Measurements from ENCODE around the gene G6PC1.
"Not testable (repeated sequence)": the region's sequence is repeated elsewhere in the genome, so short reads cannot be mapped to it uniquely, and the experiment has no call there.

G6PC1 gene

GRCh38 chr17:42866216-42866615 is 34.4 kb upstream of the G6PC1 start:
- no peak overlapping the region for H3K14ac ChIP-seq (ENCODE audit: low read length)

GRCh38 chr17:42866631-42867575 is 33.7 kb upstream of the G6PC1 start:
- Histone ChIP-seq H3K79me1 (ENCODE audit: low read length) (no peaks in the 10 kb centered on the region), H3K27me3 (ENCODE audit: insufficient read depth, low read length) (no peaks in the 10 kb centered on the region), H2BK120ac (ENCODE audit: insufficient read depth, low read length, poor library complexity) (no peak overlapping the region), H3K23ac (ENCODE audit: low read length) (no peak overlapping the region), H3K4me2 (ENCODE audit: low read length) (no peak overlapping the region), H4K12ac (ENCODE audit: low read depth, low read length) (no peak overlapping the region), H3K79me2 (ENCODE audit: control insufficient read depth, insufficient read depth, low read length, poor library complexity) (no peaks in the 10 kb centered on the region), H2BK5ac (ENCODE audit: low read depth, low read length, poor library complexity) (no peak overlapping the region), H3K4me1 (ENCODE audit: control insufficient read depth in 1 of 2, insufficient read depth in 2 of 2, low read length in 2 of 2) (no peaks in the 10 kb centered on the region), H3K14ac (ENCODE audit: low read length) (no peak overlapping the region), H3K27ac (ENCODE audit: low read depth, low read length) (no peak overlapping the region), H3K4ac (ENCODE audit: low read depth, low read length) (no peak overlapping the region), H3K18ac (ENCODE audit: low read length) (no peak overlapping the region), H3K9ac (ENCODE audit: low read length) (no peak overlapping the region), H3K9me3 (ENCODE audit: insufficient read depth, low read depth, low read length) (peaks cover 3% of the 10 kb centered on the region), H3K4me3 (ENCODE audit: low read depth, low read length) (no peak overlapping the region), H4K8ac (ENCODE audit: low read depth, low read length) (no peak overlapping the region), H2BK12ac (ENCODE audit: low read length) (no peak overlapping the region), H4K91ac (ENCODE audit: low read depth, low read length) (no peak overlapping the region), H2AK5ac (ENCODE audit: low read length) (no peak overlapping the region), H3K36me3 (ENCODE audit: control insufficient read depth in 1 of 2, insufficient read depth in 2 of 2, low read length in 2 of 2) (no peaks in the 10 kb centered on the region), H2AFZ (ENCODE audit: insufficient read depth, low read length, poor library complexity) (no peak overlapping the region)
- no CpG with 5 or more reads among the region's 12 CpGs for WGBS (ENCODE audit: extremely low coverage, insufficient coverage, insufficient read length)
- DNase-seq: no peak

More at GRCh38 chr17:42866216-42866615, 34.4 kb upstream of the G6PC1 start:
- Histone ChIP-seq H3K4me2 (ENCODE audit: low read length) (no peak overlapping the region), H3K23ac (ENCODE audit: low read length) (no peak overlapping the region), H3K4me1 (ENCODE audit: control insufficient read depth in 1 of 2, insufficient read depth in 2 of 2, low read length in 2 of 2) (no peaks in the 10 kb centered on the region), H2AK5ac (ENCODE audit: low read length) (no peak overlapping the region), H3K9ac (ENCODE audit: low read length) (no peak overlapping the region), H2AFZ (ENCODE audit: insufficient read depth, low read length, poor library complexity) (no peak overlapping the region), H3K79me2 (ENCODE audit: control insufficient read depth, insufficient read depth, low read length, poor library complexity) (no peaks in the 10 kb centered on the region), H4K8ac (ENCODE audit: low read depth, low read length) (no peak overlapping the region), H4K91ac (ENCODE audit: low read depth, low read length) (no peak overlapping the region), H3K9me3 (ENCODE audit: insufficient read depth, low read depth, low read length) (peaks cover 2% of the 10 kb centered on the region), H4K12ac (ENCODE audit: low read depth, low read length) (no peak overlapping the region), H3K18ac (ENCODE audit: low read length) (no peak overlapping the region), H3K79me1 (ENCODE audit: low read length) (no peaks in the 10 kb centered on the region), H2BK120ac (ENCODE audit: insufficient read depth, low read length, poor library complexity) (no peak overlapping the region), H3K4ac (ENCODE audit: low read depth, low read length) (no peak overlapping the region), H2BK12ac (ENCODE audit: low read length) (no peak overlapping the region), H3K36me3 (ENCODE audit: control insufficient read depth in 1 of 2, insufficient read depth in 2 of 2, low read length in 2 of 2) (no peaks in the 10 kb centered on the region), H3K27me3 (ENCODE audit: insufficient read depth, low read length) (no peaks in the 10 kb centered on the region), H3K27ac (ENCODE audit: low read depth, low read length) (no peak overlapping the region), H2BK5ac (ENCODE audit: low read depth, low read length, poor library complexity) (no peak overlapping the region), H3K4me3 (ENCODE audit: low read depth, low read length) (no peak overlapping the region)
- WGBS (ENCODE audit: extremely low coverage, insufficient coverage, insufficient read length): no CpG with 5 or more reads among the region's 4 CpGs
- no peak for DNase-seq

GRCh38 chr17:42867694-42868261 is 32.8 kb upstream of the G6PC1 start:
- not testable (repeated sequence) for H4K8ac ChIP-seq (ENCODE audit: low read depth, low read length); H2AK5ac ChIP-seq (ENCODE audit: low read length); H2AFZ ChIP-seq (ENCODE audit: insufficient read depth, low read length, poor library complexity); H3K23ac ChIP-seq (ENCODE audit: low read length); H4K91ac ChIP-seq (ENCODE audit: low read depth, low read length); H3K4me1 ChIP-seq (ENCODE audit: control insufficient read depth in 1 of 2, insufficient read depth in 2 of 2, low read length in 2 of 2); H3K4me3 ChIP-seq (ENCODE audit: low read depth, low read length); H2BK12ac ChIP-seq (ENCODE audit: low read length); H3K79me1 ChIP-seq (ENCODE audit: low read length); H2BK120ac ChIP-seq (ENCODE audit: insufficient read depth, low read length, poor library complexity); H3K18ac ChIP-seq (ENCODE audit: low read length); H3K9me3 ChIP-seq (ENCODE audit: insufficient read depth, low read depth, low read length); H3K79me2 ChIP-seq (ENCODE audit: control insufficient read depth, insufficient read depth, low read length, poor library complexity); H3K36me3 ChIP-seq (ENCODE audit: control insufficient read depth in 1 of 2, insufficient read depth in 2 of 2, low read length in 2 of 2); H3K4ac ChIP-seq (ENCODE audit: low read depth, low read length); H3K14ac ChIP-seq (ENCODE audit: low read length); H3K27ac ChIP-seq (ENCODE audit: low read depth, low read length); H2BK5ac ChIP-seq (ENCODE audit: low read depth, low read length, poor library complexity); H3K9ac ChIP-seq (ENCODE audit: low read length); DNase-seq; H3K4me2 ChIP-seq (ENCODE audit: low read length); H3K27me3 ChIP-seq (ENCODE audit: insufficient read depth, low read length); H4K12ac ChIP-seq (ENCODE audit: low read depth, low read length)
- WGBS (ENCODE audit: extremely low coverage, insufficient coverage, insufficient read length): no CpG with 5 or more reads among the region's 21 CpGs

GRCh38 chr17:42868338-42868737 is 32.3 kb upstream of the G6PC1 start:
- Histone ChIP-seq H3K9ac (ENCODE audit: low read length) (no peak overlapping the region), H4K91ac (ENCODE audit: low read depth, low read length) (no peak overlapping the region), H3K27me3 (ENCODE audit: insufficient read depth, low read length) (no peaks in the 10 kb centered on the region), H2AK5ac (ENCODE audit: low read length) (no peak overlapping the region), H4K8ac (ENCODE audit: low read depth, low read length) (no peak overlapping the region), H3K18ac (ENCODE audit: low read length) (no peak overlapping the region), H2BK12ac (ENCODE audit: low read length) (no peak overlapping the region), H3K27ac (ENCODE audit: low read depth, low read length) (no peak overlapping the region), H2BK5ac (ENCODE audit: low read depth, low read length, poor library complexity) (no peak overlapping the region), H3K79me1 (ENCODE audit: low read length) (no peaks in the 10 kb centered on the region), H3K4me1 (ENCODE audit: control insufficient read depth in 1 of 2, insufficient read depth in 2 of 2, low read length in 2 of 2) (no peaks in the 10 kb centered on the region), H3K14ac (ENCODE audit: low read length) (no peak overlapping the region), H2BK120ac (ENCODE audit: insufficient read depth, low read length, poor library complexity) (no peak overlapping the region), H4K12ac (ENCODE audit: low read depth, low read length) (no peak overlapping the region), H3K4me2 (ENCODE audit: low read length) (no peak overlapping the region), H3K4me3 (ENCODE audit: low read depth, low read length) (no peak overlapping the region), H3K23ac (ENCODE audit: low read length) (no peak overlapping the region), H3K9me3 (ENCODE audit: insufficient read depth, low read depth, low read length) (peaks cover 4% of the 10 kb centered on the region), H3K36me3 (ENCODE audit: control insufficient read depth in 1 of 2, insufficient read depth in 2 of 2, low read length in 2 of 2) (no peaks in the 10 kb centered on the region), H3K4ac (ENCODE audit: low read depth, low read length) (no peak overlapping the region), H2AFZ (ENCODE audit: insufficient read depth, low read length, poor library complexity) (no peak overlapping the region), H3K79me2 (ENCODE audit: control insufficient read depth, insufficient read depth, low read length, poor library complexity) (no peaks in the 10 kb centered on the region)
- no CpG with 5 or more reads among the region's 12 CpGs for WGBS (ENCODE audit: extremely low coverage, insufficient coverage, insufficient read length)
- DNase-seq: no peak

All from trophoblast cell (in vitro differentiated cells and primary cell).